Inferior parietal cortex (tissue), 1 donor: ENCODE measurements around the gene ZNF860.
"Not testable (repeated sequence)": the region's sequence is repeated elsewhere in the genome, so short reads cannot be mapped to it uniquely, and the experiment has no call there.

Experiments
- DNase-seq: peaks from one replicate; pipeline ENCODE4 v3.0.0-alpha.2; 2016; ENCODE audit errors: extremely low spot score

Gene ZNF860

DNA sequence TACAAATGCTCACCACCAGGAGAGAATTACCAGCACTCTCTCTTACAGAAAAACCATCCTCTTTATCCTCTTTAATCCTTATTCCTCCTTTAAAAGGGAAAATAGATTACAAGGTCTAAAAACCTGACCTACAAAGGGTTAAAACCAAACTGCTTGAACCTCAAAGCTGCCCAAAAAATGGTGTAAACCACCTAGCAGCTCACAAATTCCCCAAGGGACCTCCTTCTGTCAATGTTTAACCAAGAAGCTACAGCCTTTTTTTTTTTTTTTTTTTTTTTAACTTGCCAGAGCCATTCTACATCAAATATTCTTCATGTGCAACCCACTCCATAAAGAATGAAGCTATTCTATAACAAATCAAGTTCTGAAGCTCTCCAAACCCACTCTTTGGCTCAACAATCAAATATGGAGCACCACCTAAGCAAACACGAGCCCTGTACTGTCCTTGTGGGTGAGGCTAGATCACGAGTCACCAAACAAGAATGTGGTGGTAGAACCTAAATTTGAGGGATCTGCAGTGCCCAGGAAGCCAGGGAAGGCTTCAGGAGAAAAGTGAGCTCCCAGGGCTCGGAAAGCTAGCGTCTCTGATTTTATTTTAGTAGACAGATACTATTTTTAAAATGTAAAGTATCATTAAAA is 20.6 kb upstream of the ZNF860 start:
- no peak for DNase-seq

DNA sequence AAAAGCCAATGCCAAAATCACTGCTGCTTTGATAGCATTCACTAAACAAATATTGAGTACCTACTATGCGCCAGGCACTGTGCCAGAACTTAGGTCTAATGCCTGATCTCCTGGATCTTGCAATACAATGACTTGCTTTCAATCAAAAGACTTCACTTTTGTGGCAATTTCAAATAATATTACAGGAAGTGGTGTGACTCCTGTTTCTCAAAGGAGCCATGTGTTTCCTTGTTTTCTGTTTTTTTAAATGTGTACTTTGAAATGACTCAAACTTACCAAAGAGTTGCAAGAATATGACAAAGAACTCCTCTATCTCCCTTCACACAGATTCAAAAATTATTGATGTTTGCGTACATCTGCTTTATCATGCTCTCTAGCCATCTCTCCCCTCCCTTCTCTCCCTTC is 18.7 kb upstream of the ZNF860 start:
- no peak for DNase-seq

DNA sequence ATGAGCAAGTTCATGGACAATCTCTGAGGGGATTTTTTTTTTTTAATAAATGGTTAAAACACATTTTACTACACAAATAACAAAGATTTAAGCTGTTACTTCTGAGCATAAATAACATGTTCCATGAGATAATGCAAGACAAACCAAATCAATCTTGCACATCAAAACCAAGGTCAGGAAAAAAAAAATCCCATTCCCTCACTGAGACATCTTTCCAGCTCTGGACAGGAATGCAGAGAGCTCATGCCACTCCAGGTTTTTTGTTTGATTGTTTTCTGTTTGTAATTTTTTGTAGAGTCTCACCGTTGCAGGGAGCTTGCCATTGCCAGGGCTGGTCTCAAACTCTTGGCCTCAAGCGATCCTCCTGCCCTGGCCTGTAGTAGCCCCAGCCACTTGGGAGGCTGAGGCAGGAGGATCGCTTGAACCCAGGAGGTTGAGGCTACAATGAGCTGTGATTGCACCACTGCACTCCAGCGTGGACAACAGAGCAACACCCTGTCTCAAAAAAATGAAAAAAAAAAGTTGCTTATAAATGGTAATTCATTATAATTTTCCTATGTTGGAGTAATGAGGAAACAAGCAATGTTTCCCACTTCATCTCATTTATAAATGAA is 14.5 kb upstream of the ZNF860 start:
- no peak for DNase-seq

DNA sequence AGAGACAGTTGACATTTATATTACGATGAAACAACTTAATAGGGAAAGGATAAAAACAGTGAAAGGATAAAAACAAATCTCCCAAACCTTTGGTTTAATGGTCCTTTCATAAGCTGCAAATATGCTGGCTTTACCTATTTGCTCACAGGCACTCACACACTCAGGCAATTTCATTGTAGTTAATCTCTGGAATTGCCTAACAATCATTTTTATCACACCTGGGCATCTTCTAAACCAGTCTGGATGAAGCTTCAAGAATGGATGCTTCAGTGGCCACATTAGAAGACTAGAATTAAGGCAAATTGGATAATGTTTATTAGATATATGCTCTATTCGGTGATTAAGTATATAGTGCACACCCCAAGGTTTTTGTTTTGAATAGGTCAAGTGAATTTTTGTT is 14.0 kb upstream of the ZNF860 start:
- DNase-seq, result no peak

DNA sequence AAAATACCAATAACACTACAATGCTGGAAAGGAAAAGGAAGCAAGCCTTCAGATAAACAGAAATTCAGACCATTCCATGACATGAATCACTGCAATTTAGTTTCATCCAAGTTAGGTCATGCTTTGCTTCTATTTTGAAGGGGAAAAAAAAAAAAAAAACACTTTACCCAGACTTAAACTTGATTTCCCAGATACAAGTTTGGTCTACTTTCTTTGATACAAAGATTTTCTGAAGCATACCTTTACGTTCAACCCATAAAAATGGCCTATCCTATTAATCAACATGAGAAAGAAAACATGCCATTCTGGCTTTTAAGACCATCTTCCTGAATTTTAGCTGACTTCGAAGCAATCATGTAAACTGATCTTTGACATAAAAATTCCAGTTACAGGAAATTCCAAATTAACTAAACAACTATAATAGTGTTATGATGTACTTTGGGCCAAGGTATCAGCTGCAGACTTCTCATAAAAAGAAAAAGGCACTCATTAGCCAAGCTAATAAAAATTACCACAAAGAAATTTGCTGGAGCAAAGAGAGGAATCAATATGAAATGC is 13.1 kb upstream of the ZNF860 start:
- DNase-seq, result no peak

DNA sequence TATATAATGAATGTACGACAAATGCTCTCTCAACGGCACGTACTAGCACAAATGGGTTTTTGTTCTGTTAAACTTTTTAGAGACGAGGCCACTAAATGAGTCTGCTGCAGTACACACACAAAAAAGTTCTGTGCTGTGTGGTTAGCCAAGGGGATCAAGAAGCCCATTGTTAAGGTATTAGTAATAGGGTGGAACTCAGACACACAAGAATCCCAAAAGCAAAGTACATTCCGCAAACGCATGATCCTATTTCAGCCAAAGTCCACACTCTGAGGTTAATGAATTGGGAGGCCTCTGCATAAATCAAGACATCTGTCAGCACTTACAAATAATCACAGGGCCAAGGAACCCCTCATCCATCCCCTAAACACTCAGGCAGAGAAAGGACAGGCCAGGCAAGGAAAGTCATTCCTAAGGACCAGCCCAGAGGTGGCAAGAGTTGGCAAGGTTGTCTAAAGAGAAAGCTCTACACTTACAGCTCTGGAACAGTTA is 12.6 kb upstream of the ZNF860 start:
- DNase-seq, result no peak

DNA sequence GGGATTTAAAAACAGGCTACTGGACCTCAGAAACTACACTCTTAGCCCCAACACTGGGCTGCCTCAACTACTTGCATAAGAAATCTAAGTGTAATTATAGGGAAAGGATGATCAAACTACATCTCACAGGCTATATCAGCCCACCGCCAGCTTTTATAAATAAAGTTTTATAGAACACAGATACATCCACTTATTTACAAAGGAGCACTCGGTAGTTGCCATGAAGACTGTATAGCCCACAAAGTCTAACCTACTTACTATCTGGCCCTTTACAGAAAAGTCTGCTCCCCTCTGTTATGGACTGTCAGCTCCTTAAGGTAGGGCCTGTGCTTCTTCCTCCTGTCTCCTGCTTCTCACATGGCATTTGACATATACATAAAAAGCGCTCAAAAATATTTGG is 9.9 kb upstream of the ZNF860 start:
- DNase-seq, result no peak

DNA sequence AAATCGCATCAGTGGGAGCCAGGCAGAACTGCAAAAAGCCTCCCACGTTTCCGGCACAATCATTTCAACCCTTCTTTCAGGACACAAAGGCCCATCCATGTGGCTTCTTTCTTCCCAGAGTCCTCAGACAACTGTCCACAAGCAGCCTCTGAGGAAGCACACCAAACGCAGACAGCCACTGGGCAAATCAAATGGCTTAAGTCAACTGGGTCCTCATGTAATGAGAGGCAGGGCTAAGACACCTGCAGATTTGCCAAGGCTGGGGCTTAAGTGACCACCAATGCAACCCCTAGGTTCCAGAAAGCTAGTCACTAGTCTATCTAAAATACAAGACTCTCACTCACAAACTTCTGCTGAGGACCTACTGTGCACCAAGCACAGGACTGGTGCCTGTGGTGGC is 8.5 kb upstream of the ZNF860 start:
- DNase-seq, result no peak

DNA sequence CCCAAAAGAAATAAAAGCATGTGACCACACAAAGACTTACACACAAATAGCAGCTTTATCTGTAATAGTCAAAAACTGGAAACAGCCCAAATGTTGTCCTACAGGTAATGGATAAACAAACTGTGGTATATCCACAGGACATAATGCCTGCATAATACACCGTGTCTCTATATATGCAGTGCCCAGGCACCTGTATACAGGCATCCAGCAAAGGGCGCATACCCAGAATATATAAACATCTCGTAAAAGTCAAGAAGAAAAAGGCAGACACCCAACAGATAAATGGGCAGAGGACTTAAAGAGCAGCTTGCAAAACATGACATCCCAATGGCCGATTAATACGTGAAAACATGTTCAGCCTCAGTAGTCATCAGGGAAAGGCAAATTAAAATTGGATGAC is 7.7 kb upstream of the ZNF860 start:
- no peak for DNase-seq

DNA sequence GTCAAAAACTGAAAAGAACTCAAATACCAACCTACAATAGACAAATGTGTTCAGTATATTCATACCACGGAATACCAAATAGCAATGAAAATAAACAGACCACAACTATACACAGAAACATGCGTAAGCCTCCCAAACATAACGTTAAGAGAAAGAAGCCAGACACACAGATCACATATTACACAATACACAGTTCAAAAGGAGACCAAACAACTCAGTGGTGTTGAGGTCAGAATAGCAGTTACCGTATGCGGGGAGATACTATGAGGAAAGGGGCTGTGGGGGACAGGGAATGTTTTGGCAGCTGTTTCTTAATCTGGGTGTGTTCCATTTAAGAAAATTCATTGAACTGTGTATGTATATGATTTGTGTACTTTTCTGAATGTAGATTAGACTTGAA is 7.1 kb upstream of the ZNF860 start:
- no peak for DNase-seq

DNA sequence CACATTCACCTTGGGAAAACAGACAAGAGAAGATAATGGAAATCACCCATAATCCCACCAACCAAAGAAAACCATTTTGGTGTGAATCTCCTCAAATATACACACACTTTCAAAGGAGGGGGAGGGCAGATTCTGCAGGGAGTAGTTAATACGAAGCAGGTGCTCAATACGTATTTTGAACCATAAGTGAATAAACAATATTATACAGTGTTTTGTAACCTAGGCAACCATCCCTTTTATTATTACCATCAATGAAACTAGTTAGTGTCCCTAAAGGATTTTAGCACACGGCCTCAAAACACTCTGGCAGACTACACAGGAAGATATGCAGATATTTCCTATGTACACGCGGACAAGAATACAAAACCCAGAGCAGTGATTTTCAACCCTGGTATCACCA is 6.6 kb upstream of the ZNF860 start:
- DNase-seq, result no peak

DNA sequence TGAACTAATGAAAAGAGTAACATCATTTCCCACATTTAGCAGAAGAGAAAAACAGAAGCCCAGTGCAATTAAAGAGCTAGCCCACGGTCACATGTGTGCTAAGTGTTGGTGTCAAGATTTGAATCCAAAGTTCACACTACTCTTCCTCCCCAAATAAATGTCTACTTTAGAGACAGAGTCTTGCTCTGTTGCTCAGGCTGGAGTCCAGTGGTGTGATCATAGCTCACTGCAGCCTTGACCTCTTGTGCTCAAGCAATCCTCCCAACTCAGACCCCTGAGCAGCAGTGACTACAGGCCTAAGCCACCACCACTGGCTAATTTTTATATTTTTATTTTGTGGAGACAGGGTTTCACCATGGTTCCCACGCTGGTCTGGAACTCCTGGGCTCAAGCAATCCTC is 5.2 kb upstream of the ZNF860 start:
- no peak for DNase-seq

DNA sequence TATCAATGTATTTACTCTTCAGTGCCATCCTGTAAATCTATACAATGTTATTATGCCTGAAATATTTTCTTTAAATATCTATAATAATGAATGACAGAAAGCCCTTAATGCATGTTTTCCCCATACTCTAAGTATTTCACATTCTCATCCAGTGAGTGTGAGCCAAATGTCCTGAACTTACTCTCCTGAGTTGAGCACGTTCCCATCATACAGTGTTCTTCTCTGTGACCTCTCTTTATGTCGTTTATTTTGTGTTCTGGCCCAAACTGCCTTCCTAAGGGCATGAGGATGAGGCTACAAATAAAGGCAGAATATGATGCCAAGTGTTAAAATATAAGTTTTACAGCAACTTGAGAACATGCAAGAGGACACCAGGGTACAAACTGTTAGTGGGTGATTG is 3.8 kb upstream of the ZNF860 start:
- DNase-seq, result no peak

DNA sequence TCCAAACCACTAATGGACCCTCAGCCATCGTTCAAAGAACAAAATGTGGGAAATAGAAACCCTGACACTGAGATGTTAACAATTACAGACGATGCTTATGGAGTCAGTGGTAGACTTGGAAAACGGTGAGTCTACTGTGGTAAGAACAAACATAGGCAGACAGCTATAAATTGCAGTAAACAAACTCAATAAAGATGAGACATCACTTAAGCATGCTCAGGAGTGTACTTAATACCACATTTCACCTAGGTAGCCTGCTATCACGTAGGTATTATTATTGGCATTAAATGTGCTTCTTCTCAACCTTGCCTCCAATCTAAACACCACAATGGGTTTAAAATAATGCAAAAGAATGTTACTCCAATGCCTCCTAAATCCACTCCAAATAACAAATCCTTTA is 3.0 kb upstream of the ZNF860 start:
- no peak for DNase-seq

DNA sequence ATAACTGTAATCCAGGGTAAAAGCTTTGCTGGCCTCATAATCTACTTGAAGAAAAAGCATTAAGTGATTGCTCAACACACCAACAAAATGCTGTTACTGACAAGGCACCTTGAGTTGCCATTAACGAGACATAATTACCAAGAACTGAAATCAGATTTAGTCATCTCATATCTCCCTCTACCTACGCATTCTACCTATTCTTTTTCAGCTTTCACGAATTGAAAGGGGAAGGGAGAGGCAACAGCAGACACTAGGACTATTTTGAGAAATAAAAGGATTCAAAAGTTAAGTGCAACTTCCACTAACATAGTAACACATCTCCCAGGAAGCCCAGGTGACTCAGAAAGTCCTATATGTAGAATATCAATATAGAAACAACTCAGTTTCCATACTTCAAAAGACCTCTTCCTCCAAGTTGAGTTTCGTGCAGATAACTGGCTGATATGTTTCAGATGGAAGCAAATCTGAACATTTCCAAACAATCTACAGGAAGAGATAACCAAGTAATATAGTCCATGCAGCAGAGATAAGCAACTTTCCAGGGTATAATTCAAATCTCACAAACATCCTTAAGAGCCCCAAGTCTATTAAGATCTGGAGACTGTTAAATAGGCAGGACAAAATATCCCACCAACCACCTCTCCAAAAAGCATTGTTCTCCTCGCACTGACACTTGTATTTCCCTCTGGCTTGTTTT is 2.4 kb upstream of the ZNF860 start:
- no peak for DNase-seq

DNA sequence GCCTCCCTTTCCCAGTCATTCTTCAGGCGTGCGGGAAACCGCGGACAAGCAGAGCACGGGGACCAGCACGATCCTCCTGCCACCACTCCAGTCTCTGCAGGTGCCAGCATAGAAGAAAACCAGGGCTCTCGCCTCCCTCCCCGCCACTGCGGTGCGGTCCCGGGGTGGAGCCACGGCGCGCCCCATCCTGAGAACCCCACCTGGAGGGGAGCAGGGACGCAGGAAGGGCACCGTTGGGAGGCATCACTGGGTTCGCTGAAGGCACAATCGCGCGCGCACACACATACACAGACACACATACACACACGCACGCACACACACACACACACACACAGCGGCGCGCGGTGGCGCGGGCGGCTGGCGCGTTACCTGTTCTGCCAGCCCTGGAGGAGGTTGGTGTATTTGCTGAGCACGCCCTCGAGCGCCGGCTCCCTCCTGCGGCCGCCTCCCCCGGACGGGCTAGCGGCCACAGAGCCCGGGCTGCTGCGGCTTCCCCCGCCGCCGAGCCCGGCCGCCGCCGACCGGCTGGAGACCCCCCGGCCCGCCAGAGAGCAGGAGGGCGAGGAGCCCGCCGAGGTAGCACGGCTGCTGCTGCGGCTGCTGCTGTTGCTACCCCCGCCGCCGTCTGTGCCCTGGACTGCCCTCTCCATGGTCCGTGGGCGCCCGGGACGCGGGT is 882 bp upstream of the ZNF860 start:
- no peak for DNase-seq

DNA sequence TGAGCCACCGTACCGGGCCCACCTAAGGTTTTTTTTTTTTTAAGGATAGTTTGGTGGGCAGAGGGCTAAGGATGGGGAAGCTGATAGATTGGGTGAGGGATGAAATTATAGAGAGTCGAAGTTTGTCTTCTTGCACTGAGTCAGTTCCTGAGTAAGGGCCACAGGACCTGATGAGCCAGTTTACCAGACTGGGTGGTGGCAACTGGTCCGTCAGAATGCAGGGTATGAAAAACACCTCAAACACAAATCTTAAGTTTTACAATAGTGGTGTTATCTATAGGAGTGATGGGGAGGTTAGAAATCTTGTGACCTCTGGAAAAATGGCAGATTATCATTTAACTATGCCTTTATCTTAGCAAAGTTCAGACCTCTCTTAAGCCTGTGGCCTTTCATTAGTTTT is 2.8 kb downstream of the ZNF860 start:
- no peak for DNase-seq

DNA sequence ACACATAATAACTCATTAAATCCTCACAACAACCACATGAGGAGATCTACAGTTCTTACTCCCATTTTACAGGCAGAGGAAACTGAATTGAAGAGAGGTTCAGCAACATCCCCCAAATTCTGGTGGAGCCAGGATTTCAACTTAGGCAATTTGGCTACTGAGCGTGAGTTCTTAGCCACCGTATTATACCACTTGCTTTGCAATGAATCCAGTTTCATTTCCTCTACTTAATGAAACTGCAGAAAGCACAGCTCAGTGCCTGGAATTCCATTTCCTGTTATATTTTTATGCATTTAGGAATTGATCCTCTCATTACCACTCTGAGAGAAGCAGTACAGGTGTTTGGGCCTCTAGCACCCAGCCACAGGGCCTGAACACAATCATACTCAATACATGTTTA is 4.3 kb downstream of the ZNF860 start:
- DNase-seq, result no peak

DNA sequence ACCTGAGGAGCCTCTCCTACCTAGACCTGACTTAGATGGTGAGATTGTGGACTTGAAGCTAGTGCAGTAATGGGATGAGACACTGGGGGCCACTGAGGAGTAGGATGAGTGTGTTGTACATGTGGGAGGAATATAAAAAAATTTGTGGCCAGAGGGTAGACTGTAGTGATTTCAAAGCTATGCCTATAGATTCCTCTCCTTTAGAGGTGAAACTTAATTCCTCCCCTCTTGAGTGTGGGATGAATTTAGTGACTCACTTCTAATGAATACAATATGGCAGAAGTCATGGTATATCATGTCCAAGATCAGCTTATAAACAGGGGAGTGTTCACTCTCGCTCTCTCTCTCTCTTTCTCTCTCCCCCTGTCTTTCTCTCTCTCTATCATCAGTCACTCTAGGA is 6.7 kb downstream of the ZNF860 start:
- DNase-seq, result no peak

DNA sequence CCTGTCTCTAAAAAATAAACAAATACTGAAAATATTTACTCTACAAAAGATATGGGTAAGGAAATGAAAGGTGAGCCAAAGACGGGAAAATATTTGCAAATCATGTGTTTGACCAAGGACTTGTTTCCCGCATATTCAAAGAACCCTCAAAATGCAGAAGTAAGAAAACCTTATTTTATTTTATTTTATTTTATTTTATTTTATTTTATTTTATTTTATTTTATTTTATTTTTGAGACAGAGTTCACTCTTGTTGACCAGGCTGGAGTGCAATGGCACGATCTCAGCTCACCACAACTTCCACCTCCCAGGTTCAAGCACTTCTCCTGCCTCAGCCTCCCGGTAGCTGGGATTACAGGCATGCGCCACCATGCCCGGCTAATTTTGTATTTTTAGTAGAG is 11.4 kb downstream of the ZNF860 start:
- not testable (repeated sequence) for DNase-seq

DNA sequence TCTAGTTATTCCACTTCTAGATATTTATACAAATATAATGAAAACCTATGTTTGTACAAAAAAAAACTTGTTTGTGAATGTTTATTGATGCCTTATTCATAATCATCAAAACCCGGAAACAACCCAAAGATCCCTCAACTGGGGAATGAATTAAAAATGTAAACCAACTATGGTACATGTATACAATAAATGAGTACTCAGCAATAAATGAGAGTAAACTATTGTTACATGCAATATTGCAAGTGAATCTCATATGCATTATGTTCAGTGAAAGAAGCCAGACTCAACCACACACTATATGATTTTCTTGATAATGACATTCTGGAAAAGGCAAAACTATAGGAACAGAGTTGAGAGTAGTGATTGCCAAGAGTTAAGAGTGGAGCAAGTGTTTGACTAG is 12.3 kb downstream of the ZNF860 start:
- no peak for DNase-seq

DNA sequence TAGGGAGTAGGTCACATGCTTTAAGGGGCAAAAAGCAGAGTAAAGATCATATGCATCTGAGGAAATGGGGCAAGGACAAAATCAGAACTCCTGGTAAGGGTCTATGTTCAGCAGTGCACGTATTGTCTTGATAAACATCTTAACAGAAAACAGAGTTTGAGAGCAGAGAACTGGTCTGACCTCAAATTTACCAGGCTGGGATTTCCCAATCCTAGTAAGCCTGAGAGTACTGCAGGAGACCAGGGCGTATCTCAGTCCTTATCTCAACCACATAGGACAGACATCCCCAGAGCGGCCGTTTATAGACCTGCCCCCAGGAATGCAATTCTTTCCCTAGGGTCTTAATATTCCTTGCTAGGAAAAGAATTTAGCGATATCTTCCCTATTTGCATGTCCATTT is 13.5 kb downstream of the ZNF860 start:
- not testable (repeated sequence) for DNase-seq
